Smooth muscle cell (in vitro differentiated cells): ENCODE data around the gene GALNT16. TPM values are rescaled to one million over a fixed set of nuclear protein-coding genes. Genes with fewer than 3 reads are reported as not detected.

Source experiments
- DNase-seq: peaks from one replicate; lab custom pipeline; 2025; ENCODE audit not compliant: unreplicated experiment; lab: John Stamatoyannopoulos, UW
- H2AFZ ChIP-seq: fragments of 200-600 bp; sonication (generic); 2 replicates; pipeline ENCODE4 v1.6.0; 2016; ENCODE audit warnings: antibody characterized with exemption, low read depth, mild to moderate bottlenecking
- H3F3A ChIP-seq: fragments of 200-600 bp; sonication (generic); 2 replicates; pipeline ENCODE4 v1.6.0; 2017; ENCODE audit warnings: antibody characterized with exemption, low read depth
- H3K27ac ChIP-seq: fragments of 200-600 bp; sonication (generic); 2 replicates; pipeline ENCODE4 v1.5.1; 2016; ENCODE audit warnings: low read depth, mild to moderate bottlenecking
- H3K27me3 ChIP-seq: fragments of 200-600 bp; sonication (generic); 2 replicates; pipeline ENCODE4 v1.6.1; 2016; ENCODE audit warnings: low read depth, mild to moderate bottlenecking
- H3K36me3 ChIP-seq: fragments of 200-600 bp; sonication (generic); 2 replicates; pipeline ENCODE4 v1.5.1; 2016; ENCODE audit warnings: low read depth
- H3K4me1 ChIP-seq: fragments of 200-600 bp; sonication (generic); 2 replicates; pipeline ENCODE4 v1.5.1; 2016; ENCODE audit warnings: low read depth
- H3K4me2 ChIP-seq: fragments of 200-600 bp; sonication (generic); 2 replicates; pipeline ENCODE4 v1.6.0; 2016; ENCODE audit warnings: mild to moderate bottlenecking
- H3K4me3 ChIP-seq: fragments of 200-600 bp; sonication (generic); 2 replicates; pipeline ENCODE4 v1.5.1; 2016; ENCODE audit warnings: mild to moderate bottlenecking
- H3K79me2 ChIP-seq: fragments of 200-600 bp; sonication (generic); 2 replicates; pipeline ENCODE4 v1.6.0; 2016; ENCODE audit warnings: low read depth, mild to moderate bottlenecking
- H3K9ac ChIP-seq: fragments of 200-600 bp; sonication (generic); 2 replicates; pipeline ENCODE4 v1.6.0; 2016; ENCODE audit warnings: low read depth
- H3K9me3 ChIP-seq: fragments of 200-600 bp; sonication (generic); replicated peaks from 2 replicates; pipeline ENCODE4 v1.5.1; 2016; ENCODE audit warnings: low read depth
- H4K20me1 ChIP-seq: fragments of 200-600 bp; sonication (generic); 2 replicates; pipeline ENCODE4 v1.6.0; 2016; ENCODE audit warnings: low read depth
- WGBS: methylation state at CpG from one replicate; pipeline ENCODE4 v1.1.7; 2016; ENCODE audit warnings: low lambda C conversion rate; 5-methylcytosine and 5-hydroxymethylcytosine counted together
- polyA plus RNA-seq: library from polyadenylated mRNA; unstranded; fragments of >200 nt; fragmentation: Nextera tagmentation; extraction: Ambion mirVana; gene quantifications from 2 replicates; pipeline ENCODE4 v1.2.1, GENCODE V29; 2016
- total RNA-seq: library from RNA; depleted of rRNA; stranded (reverse); fragments of >200 nt; gene quantifications from 2 replicates; pipeline ENCODE4 v1.2.3, GENCODE V29; 2014
- TF ChIP-seq, protein P1 (sequence below): fragments of 200-600 bp; sonication (generic); IDR thresholded peaks from 2 replicates; pipeline ENCODE4 v1.5.1; 2017; ENCODE audit warnings: borderline replicate concordance, mild to moderate bottlenecking, antibody characterized with exemption; ENCODE audit not compliant: insufficient read depth, poor library complexity, severe bottlenecking

Gene GALNT16
- total and polyA plus RNA-seq, 2 experiments from 2014 or later, result 0.54 to 4.7 TPM

DNA sequence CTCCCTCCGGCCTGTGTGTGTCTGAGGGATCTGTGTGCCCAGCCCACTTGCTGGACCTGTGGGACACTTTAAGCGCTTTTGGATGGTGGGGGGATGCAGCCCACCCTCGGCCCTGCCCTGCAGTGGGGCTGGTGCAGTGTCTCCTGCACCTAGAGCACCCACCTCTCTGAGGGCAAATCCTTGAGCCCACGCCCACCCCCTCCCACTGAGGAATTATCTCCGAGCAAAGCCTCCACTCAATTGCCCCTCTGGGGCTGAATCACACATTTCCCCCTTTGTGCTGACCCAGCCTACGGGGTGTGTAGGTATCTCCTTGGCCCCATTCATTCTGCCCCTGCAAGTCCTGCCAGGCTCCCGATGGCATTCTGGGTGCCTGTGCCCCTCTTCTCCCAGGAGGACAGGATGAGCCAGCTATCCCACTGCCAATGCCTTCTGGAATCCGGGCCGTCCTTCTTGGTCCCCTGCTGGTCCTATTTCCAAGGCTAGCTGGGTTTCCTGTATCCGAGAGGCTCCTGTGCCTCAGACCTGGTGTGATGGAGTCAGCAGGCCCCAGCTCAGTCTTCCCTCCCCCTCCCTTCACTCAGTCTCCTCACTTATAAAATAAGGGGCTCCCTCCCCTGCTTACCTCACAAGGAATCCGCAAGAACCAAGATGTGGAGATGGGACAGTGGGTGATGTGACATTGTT is 89.3 kb downstream of the GALNT16 start:
- Histone ChIP-seq H3K36me3 (no peaks in the 10 kb centered on the region), H3K27me3 (peaks cover 11% of the 10 kb centered on the region), H3K4me3 (no peak overlapping the region), H3K4me1 (no peaks in the 10 kb centered on the region), H3K27ac (no peak overlapping the region), H3K4me2 (no peak overlapping the region), H3K79me2 (no peaks in the 10 kb centered on the region), H2AFZ (no peak overlapping the region), H3K9ac (no peak overlapping the region), H3K9me3 (no peaks in the 10 kb centered on the region), H4K20me1 (no peaks in the 10 kb centered on the region), H3F3A (no peaks in the 10 kb centered on the region)
- TF ChIP-seq, protein P1, sequence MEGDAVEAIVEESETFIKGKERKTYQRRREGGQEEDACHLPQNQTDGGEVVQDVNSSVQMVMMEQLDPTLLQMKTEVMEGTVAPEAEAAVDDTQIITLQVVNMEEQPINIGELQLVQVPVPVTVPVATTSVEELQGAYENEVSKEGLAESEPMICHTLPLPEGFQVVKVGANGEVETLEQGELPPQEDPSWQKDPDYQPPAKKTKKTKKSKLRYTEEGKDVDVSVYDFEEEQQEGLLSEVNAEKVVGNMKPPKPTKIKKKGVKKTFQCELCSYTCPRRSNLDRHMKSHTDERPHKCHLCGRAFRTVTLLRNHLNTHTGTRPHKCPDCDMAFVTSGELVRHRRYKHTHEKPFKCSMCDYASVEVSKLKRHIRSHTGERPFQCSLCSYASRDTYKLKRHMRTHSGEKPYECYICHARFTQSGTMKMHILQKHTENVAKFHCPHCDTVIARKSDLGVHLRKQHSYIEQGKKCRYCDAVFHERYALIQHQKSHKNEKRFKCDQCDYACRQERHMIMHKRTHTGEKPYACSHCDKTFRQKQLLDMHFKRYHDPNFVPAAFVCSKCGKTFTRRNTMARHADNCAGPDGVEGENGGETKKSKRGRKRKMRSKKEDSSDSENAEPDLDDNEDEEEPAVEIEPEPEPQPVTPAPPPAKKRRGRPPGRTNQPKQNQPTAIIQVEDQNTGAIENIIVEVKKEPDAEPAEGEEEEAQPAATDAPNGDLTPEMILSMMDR, result no peak
- WGBS, result 84% methylated on average over 11 of the region's 11 CpGs
- DNase-seq, result no peak

DNA sequence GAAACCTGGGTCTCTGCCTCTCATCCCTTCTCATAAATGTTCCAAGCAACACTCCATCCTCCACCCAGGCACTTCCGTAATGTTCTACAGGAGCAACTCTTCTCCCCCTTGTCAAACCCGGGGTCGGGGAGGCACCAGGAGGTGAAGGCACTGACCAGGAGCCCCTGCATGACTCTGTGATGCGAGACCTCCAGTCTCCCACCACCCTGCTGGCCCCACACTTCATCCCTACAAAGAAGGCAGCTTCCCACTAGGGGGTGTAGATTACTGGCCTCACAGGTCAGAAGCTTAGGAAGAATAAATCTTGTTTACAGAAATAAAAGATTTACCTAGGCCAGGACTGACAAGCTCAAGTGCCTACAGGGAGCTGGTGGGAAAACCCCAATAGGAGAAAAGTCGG is 90.9 kb downstream of the GALNT16 start:
- H3K9me3 ChIP-seq, result no peaks in the 10 kb centered on the region
- no peaks in the 10 kb centered on the region for H3K36me3 ChIP-seq
- 92% methylated on average over 5 of the region's 5 CpGs for WGBS
- TF ChIP-seq, protein P1, result no peak
- H3K4me2 ChIP-seq, result no peak overlapping the region
- no peaks in the 10 kb centered on the region for H3K4me1 ChIP-seq
- DNase-seq, result no peak
- H3K4me3 ChIP-seq, result no peak overlapping the region
- no peaks in the 10 kb centered on the region for H4K20me1 ChIP-seq
- no peak overlapping the region for H3K9ac ChIP-seq
- H3K27ac ChIP-seq, result no peak overlapping the region
- no peak overlapping the region for H2AFZ ChIP-seq
- peaks cover 11% of the 10 kb centered on the region for H3K27me3 ChIP-seq
- H3K79me2 ChIP-seq, result no peaks in the 10 kb centered on the region
- no peaks in the 10 kb centered on the region for H3F3A ChIP-seq

DNA sequence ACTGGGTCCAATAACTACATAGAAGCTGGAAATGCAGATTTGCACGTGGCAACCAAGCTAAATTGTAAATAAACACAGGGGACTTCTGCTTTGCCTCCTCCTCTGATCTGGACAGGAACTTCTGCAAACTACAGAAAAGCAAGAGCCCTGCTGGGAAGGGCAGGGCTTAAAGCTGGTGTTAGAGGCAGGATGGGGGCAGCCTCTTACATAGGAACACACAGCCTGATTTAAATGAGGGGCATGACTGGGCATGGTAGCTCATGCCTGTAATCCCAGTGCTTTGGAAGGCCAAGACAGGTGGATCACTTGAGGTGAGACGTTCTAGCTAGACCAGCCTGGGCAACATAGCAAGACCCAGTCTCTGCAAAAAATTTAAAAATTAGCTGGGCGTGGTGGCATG is 91.4 kb downstream of the GALNT16 start:
- H3K36me3 ChIP-seq, result no peaks in the 10 kb centered on the region
- no peak overlapping the region for H3K27ac ChIP-seq
- no peaks in the 10 kb centered on the region for H3K79me2 ChIP-seq
- no peak for DNase-seq
- no peaks in the 10 kb centered on the region for H3K9me3 ChIP-seq
- WGBS, result 70% methylated on average over 3 of the region's 3 CpGs
- no peaks in the 10 kb centered on the region for H3K4me1 ChIP-seq
- H3K27me3 ChIP-seq, result peaks cover 11% of the 10 kb centered on the region
- H3K4me2 ChIP-seq, result no peak overlapping the region
- no peaks in the 10 kb centered on the region for H4K20me1 ChIP-seq
- no peak overlapping the region for H3K9ac ChIP-seq
- TF ChIP-seq, protein P1, result no peak
- H2AFZ ChIP-seq, result no peak overlapping the region
- H3K4me3 ChIP-seq, result no peak overlapping the region
- H3F3A ChIP-seq, result no peaks in the 10 kb centered on the region

DNA sequence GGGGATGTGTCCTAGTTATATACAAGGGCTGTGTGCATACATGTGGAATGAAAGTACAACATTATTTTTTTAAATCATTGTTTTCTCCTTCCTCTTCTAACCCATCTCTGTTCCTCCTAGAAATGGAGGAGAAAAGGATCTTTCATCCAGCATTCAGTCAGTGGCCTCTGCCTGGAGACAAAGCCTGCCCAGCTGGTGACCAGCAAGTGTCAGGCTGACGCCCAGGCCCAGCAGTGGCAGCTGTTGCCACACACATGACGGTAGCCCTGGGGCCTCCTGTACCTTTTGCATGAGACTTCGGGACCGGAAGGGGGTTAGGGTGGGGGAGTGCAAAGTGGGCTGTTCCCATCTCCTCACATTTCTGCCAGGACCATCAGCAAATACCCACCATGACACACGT is 92.0 kb downstream of the GALNT16 start:
- WGBS, result 86% methylated on average over 5 of the region's 5 CpGs
- H3K9ac ChIP-seq, result no peak overlapping the region
- TF ChIP-seq, protein P1, result no peak
- DNase-seq, result no peak
- H3K4me2 ChIP-seq, result no peak overlapping the region
- no peaks in the 10 kb centered on the region for H3K9me3 ChIP-seq
- H3K79me2 ChIP-seq, result no peaks in the 10 kb centered on the region
- no peak overlapping the region for H3K4me3 ChIP-seq
- no peaks in the 10 kb centered on the region for H3F3A ChIP-seq
- peaks cover 11% of the 10 kb centered on the region for H3K27me3 ChIP-seq
- no peaks in the 10 kb centered on the region for H3K4me1 ChIP-seq
- H4K20me1 ChIP-seq, result no peaks in the 10 kb centered on the region
- no peak overlapping the region for H3K27ac ChIP-seq
- H2AFZ ChIP-seq, result no peak overlapping the region
- no peaks in the 10 kb centered on the region for H3K36me3 ChIP-seq
